Measurements from ENCODE around the gene BDP1. TPM values are rescaled to one million over a fixed set of nuclear protein-coding genes. Genes with fewer than 3 reads are reported as not detected.

BDP1 gene
- total and polyA plus RNA-seq, 3 donors from 2014 or later, result 7.5 to 47.3 (median 34.6) TPM

GRCh38 chr5:71588533-71588885, 133.1 kb downstream of the BDP1 start:
- Histone ChIP-seq H3K9me3 (no peaks in the 10 kb centered on the region), H3K36me3 (ENCODE audit: low read depth, missing control alignments) (no peaks in the 10 kb centered on the region), H3K4me1 (peaks cover 14% of the 10 kb centered on the region), H3K27ac (no peak overlapping the region), H3K27me3 (no peaks in the 10 kb centered on the region), H3K4me3 (no peak overlapping the region)
- TF ChIP-seq CTCF (IDR thresholded peaks at IDR 0.05) (no peak), POLR2A (IDR thresholded peaks at IDR 0.05) (no peak)
- no peak for DNase-seq
- intact Hi-C loops (cut with DNase I; ENCODE audit: low total_unique reads), result no loop called here
- 67 to 73% methylated on average over 2 of the region's 2 CpGs for WGBS, 2 donors

- no peak overlapping the region for H3K4me3 ChIP-seq
- peaks cover 14% of the 10 kb centered on the region for H3K4me1 ChIP-seq
- no peak overlapping the region for H3K27ac ChIP-seq
- DNase-seq, result no peak
- H3K27me3 ChIP-seq, result no peaks in the 10 kb centered on the region
- no peaks in the 10 kb centered on the region for H3K36me3 ChIP-seq (ENCODE audit: low read depth, missing control alignments)
- intact Hi-C loops (cut with DNase I; ENCODE audit: low total_unique reads), result no loop called here
- TF ChIP-seq CTCF (IDR thresholded peaks at IDR 0.05), result no peak
- TF ChIP-seq POLR2A (IDR thresholded peaks at IDR 0.05), result no peak
- WGBS, 2 donors, result 45 to 64% methylated on average over 2 of the region's 2 CpGs
- no peaks in the 10 kb centered on the region for H3K9me3 ChIP-seq
These were observed 134.5 kb downstream of the BDP1 start for GRCh38 chr5:71589903-71590302.

GRCh38 chr5:71591100-71591499, 135.6 kb downstream of the BDP1 start:
- Histone ChIP-seq H3K4me1 (peaks cover 14% of the 10 kb centered on the region), H3K27ac (no peak overlapping the region), H3K9me3 (no peaks in the 10 kb centered on the region), H3K27me3 (no peaks in the 10 kb centered on the region), H3K36me3 (ENCODE audit: low read depth, missing control alignments) (no peaks in the 10 kb centered on the region), H3K4me3 (no peak overlapping the region)
- TF ChIP-seq POLR2A (IDR thresholded peaks at IDR 0.05) (no peak), CTCF (IDR thresholded peaks at IDR 0.05) (no peak)
- intact Hi-C loops (cut with DNase I; ENCODE audit: low total_unique reads), result no loop called here
- no peak for DNase-seq

GRCh38 chr5:71596169-71596568, 140.7 kb downstream of the BDP1 start:
- Histone ChIP-seq H3K36me3 (ENCODE audit: low read depth, missing control alignments) (no peaks in the 10 kb centered on the region), H3K4me3 (no peak overlapping the region), H3K27ac (no peak overlapping the region), H3K9me3 (no peaks in the 10 kb centered on the region), H3K27me3 (no peaks in the 10 kb centered on the region), H3K4me1 (no peaks in the 10 kb centered on the region)
- WGBS, 2 donors, result 95% methylated on average over 4 of the region's 4 CpGs
- TF ChIP-seq POLR2A (IDR thresholded peaks at IDR 0.05), result no peak
- no peak for TF ChIP-seq CTCF (IDR thresholded peaks at IDR 0.05)
- DNase-seq, result no peak
- intact Hi-C loops (cut with DNase I; ENCODE audit: low total_unique reads), result no loop called here

GRCh38 chr5:71597001-71597400, 141.6 kb downstream of the BDP1 start:
- H3K36me3 ChIP-seq (ENCODE audit: low read depth, missing control alignments), result no peaks in the 10 kb centered on the region
- intact Hi-C loops (cut with DNase I; ENCODE audit: low total_unique reads), result no loop called here
- no peak overlapping the region for H3K4me3 ChIP-seq
- no peaks in the 10 kb centered on the region for H3K9me3 ChIP-seq
- WGBS, 2 donors, result 81 to 97% methylated on average over 1 of the region's 1 CpG
- no peak overlapping the region for H3K27ac ChIP-seq
- no peaks in the 10 kb centered on the region for H3K27me3 ChIP-seq
- no peaks in the 10 kb centered on the region for H3K4me1 ChIP-seq
- TF ChIP-seq POLR2A (IDR thresholded peaks at IDR 0.05) (no peak), CTCF (IDR thresholded peaks at IDR 0.05) (no peak)
- no peak for DNase-seq

Measured in testis (tissue), 3 donors.